Measurements from ENCODE around the gene ENAM.

Gene ENAM, protein sequence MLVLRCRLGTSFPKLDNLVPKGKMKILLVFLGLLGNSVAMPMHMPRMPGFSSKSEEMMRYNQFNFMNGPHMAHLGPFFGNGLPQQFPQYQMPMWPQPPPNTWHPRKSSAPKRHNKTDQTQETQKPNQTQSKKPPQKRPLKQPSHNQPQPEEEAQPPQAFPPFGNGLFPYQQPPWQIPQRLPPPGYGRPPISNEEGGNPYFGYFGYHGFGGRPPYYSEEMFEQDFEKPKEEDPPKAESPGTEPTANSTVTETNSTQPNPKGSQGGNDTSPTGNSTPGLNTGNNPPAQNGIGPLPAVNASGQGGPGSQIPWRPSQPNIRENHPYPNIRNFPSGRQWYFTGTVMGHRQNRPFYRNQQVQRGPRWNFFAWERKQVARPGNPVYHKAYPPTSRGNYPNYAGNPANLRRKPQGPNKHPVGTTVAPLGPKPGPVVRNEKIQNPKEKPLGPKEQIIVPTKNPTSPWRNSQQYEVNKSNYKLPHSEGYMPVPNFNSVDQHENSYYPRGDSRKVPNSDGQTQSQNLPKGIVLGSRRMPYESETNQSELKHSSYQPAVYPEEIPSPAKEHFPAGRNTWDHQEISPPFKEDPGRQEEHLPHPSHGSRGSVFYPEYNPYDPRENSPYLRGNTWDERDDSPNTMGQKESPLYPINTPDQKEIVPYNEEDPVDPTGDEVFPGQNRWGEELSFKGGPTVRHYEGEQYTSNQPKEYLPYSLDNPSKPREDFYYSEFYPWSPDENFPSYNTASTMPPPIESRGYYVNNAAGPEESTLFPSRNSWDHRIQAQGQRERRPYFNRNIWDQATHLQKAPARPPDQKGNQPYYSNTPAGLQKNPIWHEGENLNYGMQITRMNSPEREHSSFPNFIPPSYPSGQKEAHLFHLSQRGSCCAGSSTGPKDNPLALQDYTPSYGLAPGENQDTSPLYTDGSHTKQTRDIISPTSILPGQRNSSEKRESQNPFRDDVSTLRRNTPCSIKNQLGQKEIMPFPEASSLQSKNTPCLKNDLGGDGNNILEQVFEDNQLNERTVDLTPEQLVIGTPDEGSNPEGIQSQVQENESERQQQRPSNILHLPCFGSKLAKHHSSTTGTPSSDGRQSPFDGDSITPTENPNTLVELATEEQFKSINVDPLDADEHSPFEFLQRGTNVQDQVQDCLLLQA

GRCh38 chr4:70628444-70628843, at the start of gene ENAM:
ENAM (plus strand) TSS chr4:70628744; CDS start chr4:70629501, 757 bp downstream.
- no peak for DNase-seq (ENCODE audit: low spot score)

- DNase-seq (ENCODE audit: low spot score), result no peak
Observed at GRCh38 chr4:70581980-70582379, 46.6 kb upstream of the ENAM start.

GRCh38 chr4:70583952-70584834, 44.4 kb upstream of the ENAM start:
- no peak for DNase-seq (ENCODE audit: low spot score)

GRCh38 chr4:70586841-70587240, 41.7 kb upstream of the ENAM start:
- no peak for DNase-seq (ENCODE audit: low spot score)

GRCh38 chr4:70589785-70590184, 38.8 kb upstream of the ENAM start:
- no peak for DNase-seq (ENCODE audit: low spot score)

GRCh38 chr4:70591955-70592582, 36.5 kb upstream of the ENAM start, which contains the start of gene AMBN:
AMBN (plus strand) TSS chr4:70592256; CDS start chr4:70592359, 103 bp downstream.
- no peak for DNase-seq (ENCODE audit: low spot score)

DNA sequence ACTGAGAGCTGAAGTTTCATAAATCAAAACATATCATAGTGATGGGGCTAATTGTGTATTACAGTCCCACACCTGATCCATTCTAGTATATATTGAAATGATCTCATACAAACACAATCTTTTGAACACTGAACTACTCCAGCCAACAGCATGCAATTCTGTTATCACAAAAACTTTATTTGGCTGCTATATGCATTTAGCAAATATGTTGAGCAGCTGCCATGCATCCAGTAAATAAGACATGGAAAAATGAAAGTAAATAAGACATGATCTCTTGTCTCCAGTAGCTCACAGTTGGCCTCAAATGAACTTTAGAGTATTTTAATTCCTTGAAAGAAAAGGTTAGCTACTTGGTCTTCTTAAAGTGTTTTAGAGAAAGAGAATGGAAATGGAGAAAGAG, 34.3 kb upstream of the ENAM start:
- no peak for DNase-seq (ENCODE audit: low spot score)

GRCh38 chr4:70600305-70600704, 28.2 kb upstream of the ENAM start:
- DNase-seq (ENCODE audit: low spot score), result no peak

- no peak for DNase-seq (ENCODE audit: low spot score)
Observed at GRCh38 chr4:70600977-70601376, 27.6 kb upstream of the ENAM start.

DNA sequence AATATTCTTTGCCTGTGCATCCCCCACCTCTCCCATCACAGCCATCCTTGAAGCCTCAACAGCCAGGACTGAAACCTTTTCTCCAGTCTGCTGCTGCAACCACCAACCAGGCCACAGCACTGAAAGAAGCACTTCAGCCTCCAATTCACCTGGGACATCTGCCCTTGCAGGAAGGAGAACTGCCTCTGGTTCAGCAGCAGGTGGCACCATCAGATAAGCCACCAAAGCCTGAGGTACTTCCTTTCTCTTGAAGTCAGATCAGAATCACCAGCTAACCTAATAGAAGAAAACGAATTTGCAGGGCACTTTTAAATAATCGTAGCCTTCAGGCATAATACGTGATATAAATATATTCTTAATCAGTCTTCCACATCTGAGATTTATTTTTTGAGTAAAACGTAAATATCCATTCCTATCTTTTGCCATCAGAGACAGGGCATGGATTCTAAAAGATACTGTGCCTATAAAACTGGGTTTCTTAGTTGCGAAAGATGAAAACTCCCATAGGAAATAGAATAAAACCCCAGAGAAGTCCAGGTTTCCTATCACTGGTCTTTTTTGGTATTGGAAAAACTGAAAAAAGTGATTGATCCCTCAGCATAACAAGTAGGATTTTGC, 27.0 kb upstream of the ENAM start:
- DNase-seq (ENCODE audit: low spot score), result peak; percentile 76

GRCh38 chr4:70603856-70604255, 24.7 kb upstream of the ENAM start:
- no peak for DNase-seq (ENCODE audit: low spot score)

GRCh38 chr4:70606459-70606858, 22.1 kb upstream of the ENAM start:
- no peak for DNase-seq (ENCODE audit: low spot score)

DNA sequence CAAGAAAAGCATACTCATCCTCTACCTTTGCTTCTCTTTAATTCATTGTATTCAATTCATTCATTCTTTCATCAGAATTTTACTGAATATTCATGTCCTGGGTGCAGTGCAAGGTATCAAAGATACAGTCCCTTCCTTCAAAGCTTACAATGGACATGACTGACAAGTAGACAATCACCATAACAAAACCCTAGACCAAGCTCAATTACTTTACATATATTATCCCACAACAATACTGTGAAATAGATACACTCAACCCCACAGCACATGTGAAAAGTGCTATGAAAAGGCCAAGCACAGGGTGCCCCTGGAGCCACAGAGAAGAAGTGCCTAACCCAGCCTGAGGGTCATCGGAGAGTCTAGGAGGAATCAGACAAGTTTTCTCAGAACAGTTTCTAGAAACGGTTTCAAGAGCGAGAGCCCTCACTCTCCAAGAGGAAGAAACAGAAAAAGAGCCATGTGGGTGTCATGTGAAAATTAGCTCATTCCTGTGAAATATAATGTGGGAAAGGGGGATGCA, 21.1 kb upstream of the ENAM start:
- no peak for DNase-seq (ENCODE audit: low spot score)

GRCh38 chr4:70608324-70608723, 20.2 kb upstream of the ENAM start:
- no peak for DNase-seq (ENCODE audit: low spot score)

DNA sequence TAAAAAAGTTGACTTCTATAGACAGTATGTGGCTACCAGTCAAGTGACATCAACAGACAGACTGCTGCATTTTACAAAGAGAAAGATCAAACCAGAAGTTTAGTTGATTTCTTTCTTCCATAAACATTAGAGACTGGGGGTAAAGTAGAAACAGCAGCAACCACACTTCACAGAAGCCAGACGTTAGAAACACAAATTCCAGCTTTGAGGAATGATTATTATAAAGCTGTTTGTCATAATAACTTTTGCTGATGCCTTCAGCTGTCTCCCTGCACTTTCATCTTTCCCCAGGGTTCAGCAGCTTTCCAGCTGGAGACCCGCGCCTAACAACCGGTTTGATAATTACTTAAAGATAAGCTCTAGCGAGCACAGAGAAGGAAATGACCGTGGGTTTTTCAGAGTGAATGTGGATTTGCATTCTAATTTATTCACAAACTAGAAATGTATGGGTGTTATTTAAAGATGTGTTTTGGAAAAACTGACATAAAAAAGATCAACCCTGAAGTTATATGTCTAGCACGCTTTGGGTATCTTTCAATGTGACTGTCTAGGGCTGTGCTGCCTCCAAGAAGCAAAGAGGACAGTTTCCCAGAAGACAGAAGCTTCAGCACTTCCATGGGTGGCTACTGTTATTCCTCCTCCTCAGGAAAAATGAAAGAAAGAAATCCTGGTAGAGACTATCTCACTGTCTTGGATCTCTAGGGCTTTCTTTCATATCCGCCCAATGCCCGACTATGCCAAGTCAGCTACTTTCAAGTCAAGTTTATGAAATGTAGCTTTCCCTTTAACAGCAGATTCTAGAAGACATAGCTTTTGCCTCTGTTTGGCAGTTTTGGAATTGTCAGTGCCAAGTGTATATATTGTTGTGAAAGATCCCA, 15.0 kb upstream of the ENAM start:
- DNase-seq (ENCODE audit: low spot score), result no peak

DNA sequence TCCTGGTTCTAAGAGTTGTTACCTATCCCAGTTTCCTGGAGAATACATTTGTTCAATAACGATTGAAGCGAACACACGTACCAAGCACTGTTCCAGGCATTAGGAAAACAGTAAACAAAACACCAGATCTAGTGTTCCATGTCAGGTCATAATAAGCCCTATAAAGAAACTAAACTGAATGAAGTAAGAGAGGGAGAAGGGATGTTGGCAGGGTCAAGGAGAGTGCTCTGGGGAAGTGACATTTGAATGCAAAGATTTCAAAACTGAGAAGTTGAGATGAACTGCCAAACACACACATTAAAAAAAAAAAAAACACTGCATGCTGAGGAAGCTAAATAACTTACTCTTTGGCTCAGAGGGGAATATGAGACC, 14.4 kb upstream of the ENAM start:
- no peak for DNase-seq (ENCODE audit: low spot score)

- no peak for DNase-seq (ENCODE audit: low spot score)
Observed at GRCh38 chr4:70619288-70619687, 9.3 kb upstream of the ENAM start.

DNA sequence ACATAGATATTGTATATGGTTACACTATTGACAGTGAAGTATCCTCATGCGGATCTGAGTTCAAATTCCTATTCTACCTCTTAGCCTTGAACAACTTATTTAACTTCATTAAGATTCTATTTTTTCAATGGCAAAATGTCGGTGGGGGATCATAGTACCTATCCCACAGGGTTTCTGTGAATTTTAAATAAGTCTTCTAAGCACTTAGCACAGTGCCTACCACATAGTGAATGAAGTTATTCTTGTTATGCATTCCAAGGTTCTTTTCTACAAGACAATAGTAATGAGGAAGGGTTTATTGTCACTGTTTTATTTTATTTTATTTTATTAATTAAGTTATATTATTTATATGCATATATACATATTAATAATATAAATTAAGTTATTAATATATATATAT, 8.8 kb upstream of the ENAM start:
- no peak for DNase-seq (ENCODE audit: low spot score)

GRCh38 chr4:70623323-70623722, 5.2 kb upstream of the ENAM start:
- no peak for DNase-seq (ENCODE audit: low spot score)

Data from Ammon's horn (tissue), 1 donor.